Vagina (tissue), 2 donors: ENCODE data around the gene PLA2G4B. TPM values are rescaled to one million over a fixed set of nuclear protein-coding genes. Genes with fewer than 3 reads are reported as not detected.

Experiments used
- DNase-seq, 2 donors: peaks; one replicate each; pipeline ENCODE4 v3.0.0-alpha.2; 2017; ENCODE audit errors: extremely low spot score in 2 of 2
- H3K27ac ChIP-seq: fragments of 200-600 bp; sonication (generic); one replicate; pipeline ENCODE4 v1.5.1; 2019
- H3K27me3 ChIP-seq: fragments of 200-600 bp; sonication (generic); one replicate; pipeline ENCODE4 v1.5.1; 2019
- H3K36me3 ChIP-seq, 2 donors: fragments of 200-600 bp; sonication (generic); one replicate each; pipeline ENCODE4 v1.5.1; 2017 to 2019
- H3K4me1 ChIP-seq: fragments of 200-600 bp; sonication (generic); one replicate; pipeline ENCODE4 v1.5.1; 2019
- H3K4me3 ChIP-seq, 2 donors: fragments of 200-600 bp; sonication (generic); 1 replicate in 1 of 2; 2 replicates in 1 of 2; pipeline ENCODE4 v1.5.1; 2016 to 2019
- H3K9me3 ChIP-seq: fragments of 200-600 bp; sonication (generic); one replicate; pipeline ENCODE4 v1.5.1; 2019
- CTCF ChIP-seq, 3 experiments: fragments of 450-650 bp in 2 of 3; fragments of 200-600 bp in 1 of 3; sonication (generic) in 1 of 3; IDR thresholded peaks; one replicate each; pipeline ENCODE4 v1.5.1; 2017 to 2019; ENCODE audit warnings: antibody characterized with exemption in 3 of 3, mild to moderate bottlenecking in 2 of 3, moderate library complexity in 2 of 3
- POLR2A ChIP-seq, 2 donors: fragments of 450-650 bp; IDR thresholded peaks; one replicate each; pipeline ENCODE4 v1.6.1; 2017; ENCODE audit warnings: antibody characterized with exemption in 2 of 2, mild to moderate bottlenecking in 2 of 2, moderate library complexity in 2 of 2
- POLR2AphosphoS5 ChIP-seq, 2 donors: sonication (generic); formaldehyde crosslinking; IDR thresholded peaks; one replicate each; pipeline ENCODE4 v1.9.0; 2017; ENCODE audit warnings: antibody characterized with exemption in 2 of 2, mild to moderate bottlenecking in 2 of 2, low read depth in 1 of 2; ENCODE audit not compliant: insufficient read depth in 1 of 2
- intact Hi-C: fragments of 100-400 bp; cut with DNase I; formaldehyde crosslinking; loops from one replicate; pipeline ENCODE4 v1.15.1; 2023
- total RNA-seq: library from RNA; depleted of rRNA; stranded (reverse); fragments of >200 nt; gene quantifications from one replicate; pipeline ENCODE4 v1.2.3, GENCODE V29; 2016

Gene PLA2G4B
- total RNA-seq, 1 donor from 2014 or later, result 34.1 TPM

- Histone ChIP-seq H3K4me1 (peaks cover 22% of the 10 kb centered on the region), H3K27me3 (no peaks in the 10 kb centered on the region), H3K9me3 (no peaks in the 10 kb centered on the region), H3K36me3 (no peaks in the 10 kb centered on the region), H3K27ac (no peak overlapping the region), H3K4me3 (no peak overlapping the region)
- intact Hi-C loops, result no loop called here
- TF ChIP-seq POLR2AphosphoS5 (IDR thresholded peaks at IDR 0.05; ENCODE audit: insufficient read depth in 1 of 2, low read depth in 1 of 2), result no peak
- no peak for TF ChIP-seq CTCF (IDR thresholded peaks at IDR 0.05)
- TF ChIP-seq POLR2A (IDR thresholded peaks at IDR 0.05), result no peak
- no peak for DNase-seq
These were observed 53.3 kb downstream of the PLA2G4B start for GRCh38 chr15:41891946-41892345.

GRCh38 chr15:41892621-41893421, 54.2 kb downstream of the PLA2G4B start:
- Histone ChIP-seq H3K36me3 (no peaks in the 10 kb centered on the region), H3K4me3 (no peak overlapping the region), H3K9me3 (no peaks in the 10 kb centered on the region), H3K27me3 (no peaks in the 10 kb centered on the region), H3K27ac (no peak overlapping the region), H3K4me1 (peaks cover 22% of the 10 kb centered on the region)
- TF ChIP-seq POLR2A (IDR thresholded peaks at IDR 0.05) (no peak), CTCF (IDR thresholded peaks at IDR 0.05) (no peak), POLR2AphosphoS5 (IDR thresholded peaks at IDR 0.05; ENCODE audit: insufficient read depth in 1 of 2, low read depth in 1 of 2) (no peak)
- DNase-seq, result no peak
- intact Hi-C loops, result no loop called here

GRCh38 chr15:41893422-41894250, 55.0 kb downstream of the PLA2G4B start, which contains the start of gene SPTBN5:
SPTBN5 (minus strand) TSS chr15:41894053; CDS start chr15:41893497, 556 bp downstream.
- TF ChIP-seq POLR2A (IDR thresholded peaks at IDR 0.05), result no peak
- no peak for TF ChIP-seq CTCF (IDR thresholded peaks at IDR 0.05)
- no peak for TF ChIP-seq POLR2AphosphoS5 (IDR thresholded peaks at IDR 0.05; ENCODE audit: insufficient read depth in 1 of 2, low read depth in 1 of 2)
- H3K36me3 ChIP-seq, result no peaks in the 10 kb centered on the region
- peaks cover 22% of the 10 kb centered on the region for H3K4me1 ChIP-seq
- H3K4me3 ChIP-seq, result peak within 1 kb of the TSS in 1 of 2 donors; percentile 36
- H3K9me3 ChIP-seq, result no peaks in the 10 kb centered on the region
- no peaks in the 10 kb centered on the region for H3K27me3 ChIP-seq
- peak within 1 kb of the TSS; percentile 66 for H3K27ac ChIP-seq
- intact Hi-C loops, result no loop called here
- no peak for DNase-seq

- no peak for TF ChIP-seq CTCF (IDR thresholded peaks at IDR 0.05)
- no peak for TF ChIP-seq POLR2AphosphoS5 (IDR thresholded peaks at IDR 0.05; ENCODE audit: insufficient read depth in 1 of 2, low read depth in 1 of 2)
- no peak for TF ChIP-seq POLR2A (IDR thresholded peaks at IDR 0.05)
- H3K4me3 ChIP-seq, result peak overlapping the region in 1 of 2 donors; percentile 36
These were observed 55.7 kb downstream of the PLA2G4B start for GRCh38 chr15:41894251-41894790.

More at GRCh38 chr15:41894251-41894790, 55.7 kb downstream of the PLA2G4B start:
- H3K36me3 ChIP-seq, result no peaks in the 10 kb centered on the region
- no peak for DNase-seq
- intact Hi-C loops, result no loop called here
- H3K9me3 ChIP-seq, result no peaks in the 10 kb centered on the region
- H3K4me1 ChIP-seq, result peaks cover 22% of the 10 kb centered on the region
- H3K27me3 ChIP-seq, result no peaks in the 10 kb centered on the region
- H3K27ac ChIP-seq, result peak overlapping the region; percentile 66
